NCI-H82 treated with DMSO at 0.1 percent for 48 hours (cell line): ENCODE results near the gene RCBTB2.
"Not testable (repeated sequence)": the region's sequence is repeated elsewhere in the genome, so short reads cannot be mapped to it uniquely, and the experiment has no call there.

Experiments
- DNase-seq: peaks from one replicate; lab custom pipeline; 2025; ENCODE audit not compliant: unreplicated experiment; lab: John Stamatoyannopoulos, UW

RCBTB2 gene

GRCh38 chr13:48532506-48533499 lies at the start of gene RCBTB2:
Gene RCBTB2, minus strand, starts transcription at chr13:48533080. Its CDS starts 11,141 bp downstream, at chr13:48521939.
- DNase-seq = peak; percentile 98

DNA sequence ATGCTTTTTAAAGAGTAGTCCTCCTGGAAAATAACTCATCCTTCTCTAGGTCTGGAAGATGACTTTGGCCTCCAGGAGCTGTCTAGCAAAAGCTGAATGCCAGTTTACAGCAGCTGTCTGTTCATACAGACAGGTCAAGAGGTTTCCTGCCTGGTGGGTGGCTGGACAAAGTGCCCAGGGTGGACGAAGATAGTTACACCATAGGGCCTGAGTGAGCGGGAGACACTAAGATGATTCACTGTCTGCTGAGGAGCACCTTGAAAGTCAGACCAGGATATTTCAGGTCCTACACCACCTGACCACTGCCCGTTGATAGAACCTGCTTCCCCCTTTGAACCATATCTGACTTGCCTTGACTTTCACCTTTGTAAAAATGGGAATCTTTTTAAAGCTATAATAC lies 49.2 kb upstream of the RCBTB2 start:
- no peak for DNase-seq

DNA sequence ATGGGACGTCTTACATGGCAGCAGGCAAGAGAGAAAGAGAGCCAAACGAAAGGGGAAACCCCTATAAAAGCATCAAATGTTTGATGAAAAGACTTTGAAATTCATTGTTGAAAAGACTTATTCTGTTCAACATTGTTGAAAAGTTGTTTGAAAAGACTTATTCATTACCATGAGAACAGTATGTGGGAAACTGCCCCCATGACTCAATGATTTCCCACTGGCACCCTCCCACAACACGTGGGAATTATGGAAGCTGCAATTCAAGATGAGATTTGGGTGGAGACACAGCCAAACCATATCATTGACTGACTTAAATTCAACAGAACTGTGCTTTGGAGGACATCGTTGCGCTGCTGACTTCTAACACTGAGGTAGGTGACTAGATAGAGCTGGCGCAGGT lies 48.0 kb upstream of the RCBTB2 start:
- no peak for DNase-seq

- DNase-seq = peak; percentile 80
These were observed 47.4 kb upstream of the RCBTB2 start for GRCh38 chr13:48580185-48580803.

DNA sequence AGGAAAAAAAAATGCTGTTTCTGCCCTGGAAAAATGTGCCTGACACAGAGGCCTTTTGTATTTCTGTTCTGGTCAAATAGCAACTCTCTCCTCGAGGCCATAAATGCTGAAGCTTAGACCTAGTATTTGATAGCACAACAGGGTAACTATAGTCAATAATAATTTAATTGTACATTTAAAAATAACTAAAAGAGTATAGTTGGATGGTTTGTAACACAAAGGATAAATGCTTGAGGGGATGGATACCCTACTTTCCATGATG lies 47.0 kb upstream of the RCBTB2 start:
- not testable (repeated sequence) for DNase-seq

DNA sequence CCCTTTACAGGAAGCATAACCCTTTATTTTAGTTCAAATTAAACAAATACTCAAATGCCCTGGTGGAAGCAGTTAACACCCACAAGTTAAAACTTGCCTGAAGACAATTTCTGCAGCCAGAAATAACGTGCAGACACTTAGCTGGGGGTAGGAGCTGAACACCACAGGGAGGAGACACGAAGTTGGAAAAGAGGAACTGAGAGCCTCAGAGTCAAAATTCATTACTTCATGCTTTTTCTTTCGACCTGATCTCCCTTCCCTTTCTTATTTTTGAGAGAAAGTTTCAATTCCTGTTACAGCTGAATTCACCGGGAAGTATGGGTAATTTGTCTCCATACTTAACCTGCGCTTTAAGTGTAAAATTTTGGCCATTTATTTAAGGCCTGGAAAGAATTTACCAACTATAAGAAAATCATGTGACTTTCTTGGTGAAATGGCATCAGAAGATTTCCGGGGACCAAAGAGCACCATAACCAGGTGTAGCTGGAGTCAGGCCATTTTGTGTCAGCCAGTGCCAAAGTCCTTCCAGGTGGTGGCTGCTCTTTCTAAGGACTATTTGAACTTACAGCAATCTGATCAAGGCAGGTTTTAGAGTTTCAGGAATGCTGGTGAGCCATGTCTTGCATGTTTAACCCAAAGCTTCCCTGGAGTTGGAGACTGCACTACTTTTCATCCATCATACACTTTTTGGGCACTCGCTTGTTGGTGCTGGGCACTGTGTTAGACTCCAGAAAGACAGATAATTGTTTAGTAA lies 46.5 kb upstream of the RCBTB2 start:
- no peak for DNase-seq

- DNase-seq = no peak
These were observed 45.8 kb upstream of the RCBTB2 start for GRCh38 chr13:48578516-48579164.

GRCh38 chr13:48576448-48577010 lies 43.6 kb upstream of the RCBTB2 start:
- DNase-seq = no peak

- no peak for DNase-seq
These were observed 42.2 kb upstream of the RCBTB2 start for GRCh38 chr13:48575031-48575430.

DNA sequence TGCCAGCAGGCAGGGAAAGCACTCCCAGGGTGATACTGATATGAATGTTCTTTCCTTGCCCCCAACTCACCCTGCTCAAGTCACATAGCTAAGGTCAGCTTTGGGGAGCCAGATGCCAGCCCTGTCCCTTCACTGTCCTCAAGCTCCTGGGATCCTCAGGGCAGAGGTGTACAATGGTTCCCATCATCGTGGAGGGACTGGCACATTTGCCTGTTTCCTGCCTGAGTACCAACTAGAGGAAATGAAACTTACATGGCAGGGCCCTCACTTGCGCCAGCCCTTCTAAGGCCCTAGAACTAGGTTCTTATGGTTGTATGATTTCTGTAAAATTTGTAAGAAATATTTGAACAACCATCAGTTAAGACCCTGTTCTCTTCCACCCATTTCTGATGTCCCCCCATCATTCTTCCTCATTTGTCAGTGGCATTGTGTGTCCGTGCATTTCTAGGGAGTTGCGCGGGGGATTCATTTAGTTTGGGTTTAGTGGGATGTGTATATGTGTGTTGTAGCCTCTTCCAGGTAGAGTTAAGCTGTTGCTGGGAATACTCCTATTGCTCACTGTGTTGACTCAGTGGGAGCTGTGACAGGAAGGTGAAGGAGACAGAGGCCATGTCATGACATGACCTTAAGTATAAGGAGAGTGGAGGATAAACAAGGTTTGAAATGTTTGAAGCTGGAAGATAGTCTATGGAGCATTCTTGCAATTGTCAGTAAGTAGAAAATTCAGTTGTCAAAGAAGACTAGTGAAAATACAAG lies 41.3 kb upstream of the RCBTB2 start:
- no peak for DNase-seq

DNA sequence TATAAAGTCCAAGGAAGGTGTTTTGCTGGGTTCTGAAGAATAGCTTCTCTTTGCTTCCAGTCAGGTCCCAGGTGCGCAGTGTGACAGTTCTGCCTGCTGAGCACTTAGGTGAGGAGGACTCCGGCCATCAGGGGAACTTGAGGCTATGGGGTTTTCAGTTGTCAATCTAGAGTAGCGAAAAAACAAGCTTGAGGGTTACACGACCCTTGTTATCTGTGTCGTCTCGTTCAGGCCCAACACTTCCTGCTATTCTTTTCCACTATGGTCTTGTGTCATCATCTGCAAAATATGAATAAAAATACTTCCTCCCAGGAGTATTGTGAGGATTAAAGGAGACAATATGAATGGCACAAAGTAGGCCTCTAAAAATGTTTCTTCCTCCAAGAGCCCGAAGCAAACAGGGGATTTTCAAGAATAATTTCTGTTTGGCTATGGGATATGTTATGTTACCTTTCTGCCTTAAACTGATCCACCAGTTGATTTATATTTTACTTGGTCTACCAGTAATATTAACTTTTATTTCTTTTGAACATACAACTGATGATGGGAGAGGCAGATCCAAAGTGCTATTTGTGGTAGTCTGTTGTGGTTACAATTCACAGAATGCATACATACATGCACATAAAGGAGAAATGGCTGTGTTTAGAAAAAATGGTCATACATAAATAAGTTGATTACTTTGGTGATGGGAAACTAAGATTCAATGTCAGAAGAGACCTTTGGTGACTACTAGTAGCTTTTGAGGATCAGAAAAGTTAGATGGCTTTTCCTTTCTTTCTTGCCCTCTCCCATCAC lies 40.5 kb upstream of the RCBTB2 start:
- no peak for DNase-seq

GRCh38 chr13:48571126-48571913 lies 38.4 kb upstream of the RCBTB2 start:
- DNase-seq = no peak

DNA sequence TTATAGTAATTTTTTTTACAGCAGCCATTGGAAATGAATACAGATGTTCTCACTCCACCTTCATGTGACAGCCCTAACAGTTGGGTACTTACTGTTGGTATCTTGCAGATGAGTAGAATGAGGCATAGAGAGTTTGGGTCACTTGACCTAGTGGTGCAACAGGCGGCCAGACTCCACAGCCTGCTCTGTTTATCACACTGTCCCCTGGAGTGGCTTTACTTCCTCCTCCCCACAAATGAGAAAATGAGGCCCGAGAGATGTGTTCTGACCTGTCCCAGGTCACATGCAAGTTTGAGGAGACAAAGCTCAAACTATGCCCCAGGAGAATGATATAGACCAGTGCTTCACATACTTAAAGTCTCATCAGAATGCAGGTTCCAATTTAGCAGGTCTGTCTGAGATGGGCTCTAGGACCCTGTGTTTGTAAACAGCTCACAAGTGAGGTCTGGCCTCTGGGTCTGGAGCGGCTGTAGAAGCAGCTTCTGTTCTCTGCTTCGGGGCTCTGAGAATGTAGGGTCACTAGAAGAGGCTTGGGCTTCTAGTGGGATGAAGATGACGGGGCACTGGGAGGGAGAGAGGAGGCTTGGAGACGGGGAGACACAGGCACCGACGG lies 37.4 kb upstream of the RCBTB2 start:
- no peak for DNase-seq

- no peak for DNase-seq
These were observed 36.3 kb upstream of the RCBTB2 start for GRCh38 chr13:48569104-48569666.

- no peak for DNase-seq
These were observed 35.7 kb upstream of the RCBTB2 start for GRCh38 chr13:48568370-48569103.

DNA sequence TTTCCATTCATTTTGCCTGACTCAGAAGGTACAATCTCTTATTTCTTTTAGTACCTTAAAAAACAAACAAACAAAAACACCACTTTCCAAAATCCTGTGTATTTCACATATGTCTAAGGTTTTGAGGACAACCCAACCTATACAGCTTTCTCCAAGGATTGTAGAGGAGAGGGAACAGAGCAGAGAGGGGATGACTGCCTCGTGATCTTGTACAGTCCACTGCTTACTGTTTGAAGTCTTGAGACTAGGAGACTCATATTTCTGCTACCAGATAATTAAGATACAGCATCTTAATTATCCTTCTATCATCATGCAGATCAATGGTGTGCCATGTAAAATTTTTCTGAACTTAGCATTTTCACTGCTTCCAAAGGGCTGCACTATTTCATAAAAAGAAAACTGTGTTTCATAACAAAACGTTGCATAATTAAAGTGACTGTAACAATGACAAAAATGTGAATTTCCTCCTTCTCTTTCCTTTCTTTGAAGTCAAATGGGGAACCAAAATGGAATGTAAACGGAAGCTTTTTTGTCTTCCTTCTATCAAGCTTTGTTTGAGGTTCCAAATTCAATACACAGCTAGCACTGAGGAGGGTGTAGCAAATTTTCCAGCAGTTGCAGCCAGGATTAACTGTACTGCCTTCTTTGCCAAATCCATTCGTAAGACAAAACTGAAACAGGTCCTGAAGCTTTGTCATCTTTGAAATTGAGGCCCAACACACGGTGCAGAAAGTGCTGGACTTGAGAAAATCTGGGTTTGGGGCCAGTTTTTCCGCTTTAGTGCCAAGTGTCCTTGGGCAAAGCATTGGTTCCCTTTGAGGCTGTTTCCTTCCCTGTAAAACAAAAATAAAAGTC lies 34.9 kb upstream of the RCBTB2 start:
- no peak for DNase-seq
